A549 (cell line): ENCODE data around the gene SPATA45. TPM values are rescaled to one million over a fixed set of nuclear protein-coding genes. Genes with fewer than 3 reads are reported as not detected.
"Not testable (repeated sequence)": the region's sequence is repeated elsewhere in the genome, so short reads cannot be mapped to it uniquely, and the experiment has no call there.

Source experiments
- ATAC-seq, 2 experiments: fragments of 200-7000 bp in 1 of 2; fragments of >200 bp in 1 of 2; cut with Nextera tagmentation in 1 of 2; cut with Tn5 transposase in 1 of 2; 3 replicates each; pipeline versions ENCODE4 v1.8.0 to v1.9.1; 2018 to 2020; ENCODE audit warnings: mild to moderate bottlenecking in 1 of 2, moderate library complexity in 1 of 2
- CTCF ChIA-PET: fragments of 300-600 bp; sonication (Branson Sonifier 250); formaldehyde crosslinking; extraction: SDS; loops from one replicate; lab custom pipeline; 2021; ENCODE audit warnings: antibody characterized with exemption, inconsistent platforms; lab: Yijun Ruan, JAX
- POLR2A ChIA-PET: fragments of 350-600 bp; formaldehyde crosslinking; extraction: SDS; loops from one replicate; lab custom pipeline; 2021; ENCODE audit warnings: antibody characterized with exemption, inconsistent platforms; lab: Yijun Ruan, JAX
- DNase-seq, 2 experiments: peaks; one replicate each; pipeline versions ENCODE4 v3.0.0 to v3.0.0-alpha.2; 2011 to 2016; ENCODE audit warnings: low read depth in 1 of 2, low spot score in 1 of 2
- FAIRE-seq: peaks from 2 replicates; lab custom pipeline; 2011; peaks lifted over from hg19 to GRCh38; lab: Jason Lieb, UNC
- H3K27ac ChIP-seq, 2 experiments: fragments of >200 bp; sonication (Bioruptor Twin); formaldehyde crosslinking; 3 replicates each; pipeline ENCODE4 v1.5.1; 2016 to 2017
- H3K4me1 ChIP-seq: fragments of >200 bp; sonication (Bioruptor Twin); formaldehyde crosslinking; 3 replicates; pipeline ENCODE4 v1.6.1; 2016
- H3K4me2 ChIP-seq: fragments of >200 bp; sonication (Bioruptor Twin); formaldehyde crosslinking; 3 replicates; pipeline ENCODE4 v1.6.1; 2016
- H3K4me3 ChIP-seq: fragments of >200 bp; sonication (Bioruptor Twin); formaldehyde crosslinking; 3 replicates; pipeline ENCODE4 v1.5.1; 2016
- H3K9me3 ChIP-seq: fragments of >200 bp; sonication (Bioruptor Twin); formaldehyde crosslinking; 3 replicates; pipeline ENCODE4 v1.6.1; 2016
- CBX2 ChIP-seq: fragments of 200-600 bp; sonication (generic); IDR thresholded peaks from 2 replicates; pipeline ENCODE4 v1.6.1; 2016; ENCODE audit warnings: low read depth, mild to moderate bottlenecking, borderline replicate concordance
- CBX8 ChIP-seq: fragments of 200-600 bp; sonication (generic); IDR thresholded peaks from 2 replicates; pipeline ENCODE4 v1.6.1; 2016
- CHD4 ChIP-seq: fragments of 200-600 bp; sonication (generic); IDR thresholded peaks from 2 replicates; pipeline ENCODE4 v1.6.1; 2016; ENCODE audit warnings: antibody characterized with exemption, mild to moderate bottlenecking, borderline replicate concordance
- EHMT2 ChIP-seq: fragments of 200-600 bp; sonication (generic); IDR thresholded peaks from 2 replicates; pipeline ENCODE4 v1.6.1; 2016; ENCODE audit warnings: antibody characterized with exemption, low read depth, mild to moderate bottlenecking, moderate library complexity
- FOXS1 ChIP-seq: fragments of 250-450 bp; sonication (Bioruptor Pico); IDR thresholded peaks from 2 replicates; pipeline ENCODE4 v1.5.0; 2020; ENCODE audit warnings: mild to moderate bottlenecking, moderate library complexity
- GATA3 ChIP-seq: IDR thresholded peaks from 2 replicates; pipeline ENCODE4 v1.6.1; 2012; ENCODE audit warnings: borderline replicate concordance
- HOXB13 ChIP-seq: fragments of 250-450 bp; sonication (Bioruptor Pico); IDR thresholded peaks from 2 replicates; pipeline ENCODE4 v1.5.0; 2020; ENCODE audit warnings: low read depth, mild to moderate bottlenecking, moderate library complexity
- NFE2L2 ChIP-seq: fragments of 150-350 bp; conservative IDR thresholded peaks from 2 replicates; pipeline ENCODE4 v1.6.1; 2014; ENCODE audit warnings: low read length
- NPAS2 ChIP-seq: fragments of 250-450 bp; sonication (Bioruptor Pico); IDR thresholded peaks from 2 replicates; pipeline ENCODE4 v1.8.0; 2022; ENCODE audit warnings: mild to moderate bottlenecking, moderate library complexity, borderline replicate concordance
- POLR2AphosphoS2 ChIP-seq: conservative IDR thresholded peaks from 2 replicates; pipeline ENCODE4 v1.6.1; 2012; ENCODE audit warnings: low read length, improper control_type of control experiment, inconsistent platforms
- SMC3 ChIP-seq: fragments of >200 bp; sonication (Bioruptor Twin); formaldehyde crosslinking; IDR thresholded peaks from 3 replicates; pipeline ENCODE4 v1.6.1; 2018; ENCODE audit warnings: inconsistent platforms
- ZFP36 ChIP-seq: fragments of 450-650 bp; IDR thresholded peaks from 2 replicates; pipeline ENCODE4 v1.6.1; 2014; ENCODE audit warnings: borderline replicate concordance; ENCODE audit not compliant: partially characterized antibody
- ZNF302 ChIP-seq: fragments of 250-450 bp; sonication (Bioruptor Pico); IDR thresholded peaks from 2 replicates; pipeline ENCODE4 v1.9.0; 2021; ENCODE audit warnings: inconsistent platforms, mild to moderate bottlenecking, moderate library complexity
- WGBS: methylation state at CpG from one replicate; pipeline ENCODE4 v1.1.6; 2017; ENCODE audit errors: missing lambda C conversion rate; 5-methylcytosine and 5-hydroxymethylcytosine counted together
- polyA plus RNA-seq, 4 experiments: library from polyadenylated mRNA; depleted of rRNA in 3 of 4; stranded (reverse); fragments of >200 nt; fragmentation: RNase III in 1 of 4; extraction: RNeasy Plus Mini Kit Qiagen cat#74134 plus additional on column Dnase treatment in 1 of 4; gene quantifications; 2 replicates in 3 of 4; 3 replicates in 1 of 4; pipeline ENCODE4 v1.2.3, GENCODE V29; 2011 to 2017
- TF ChIP-seq, protein P1 (sequence below): fragments of 250-450 bp; sonication (Bioruptor Pico); IDR thresholded peaks from 2 replicates; pipeline ENCODE4 v1.5.0; 2021; ENCODE audit warnings: mild to moderate bottlenecking, moderate library complexity, borderline replicate concordance
- TF ChIP-seq, protein P2 (sequence below): IDR thresholded peaks from 2 replicates; pipeline ENCODE4 v1.6.1; 2012
- TF ChIP-seq, protein P3 (sequence below): fragments of 250-450 bp; sonication (Bioruptor Pico); IDR thresholded peaks from 2 replicates; pipeline ENCODE4 v1.5.0; 2020; ENCODE audit warnings: low read depth, mild to moderate bottlenecking, moderate library complexity
- TF ChIP-seq, protein P4 (sequence below): fragments of 450-650 bp; IDR thresholded peaks from 2 replicates; pipeline ENCODE4 v1.6.1; 2014; ENCODE audit warnings: antibody characterized with exemption

SPATA45 gene
- polyA plus RNA-seq, 2 of the 4 experiments (the other 2 are of a cell fraction) = 0.18 TPM; not detected in 1

DNA sequence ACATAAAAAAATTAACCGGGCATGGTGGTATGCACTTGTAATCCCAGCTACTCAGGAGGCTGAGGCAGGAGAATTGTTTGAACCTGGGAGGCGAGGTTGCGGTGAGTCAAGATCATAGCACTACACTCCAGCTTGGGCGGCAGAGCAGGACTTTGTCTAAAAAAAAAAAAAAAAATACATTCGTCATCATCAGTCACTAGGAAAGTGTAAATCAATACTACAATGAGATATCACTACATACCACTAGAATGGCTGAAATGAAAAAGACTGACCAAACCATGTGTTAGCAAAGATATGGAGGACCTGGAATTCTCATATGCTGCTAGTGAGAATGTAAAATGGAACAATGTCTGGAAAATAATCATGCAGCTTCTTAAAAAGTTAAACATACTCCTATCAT, 9.3 kb downstream of the SPATA45 start (continued):
- TF ChIP-seq SMC3 (no peak), CHD4 (no peak), CBX2 (no peak), POLR2AphosphoS2 (no peak), NFE2L2 (no peak)
- TF ChIP-seq, protein P1, sequence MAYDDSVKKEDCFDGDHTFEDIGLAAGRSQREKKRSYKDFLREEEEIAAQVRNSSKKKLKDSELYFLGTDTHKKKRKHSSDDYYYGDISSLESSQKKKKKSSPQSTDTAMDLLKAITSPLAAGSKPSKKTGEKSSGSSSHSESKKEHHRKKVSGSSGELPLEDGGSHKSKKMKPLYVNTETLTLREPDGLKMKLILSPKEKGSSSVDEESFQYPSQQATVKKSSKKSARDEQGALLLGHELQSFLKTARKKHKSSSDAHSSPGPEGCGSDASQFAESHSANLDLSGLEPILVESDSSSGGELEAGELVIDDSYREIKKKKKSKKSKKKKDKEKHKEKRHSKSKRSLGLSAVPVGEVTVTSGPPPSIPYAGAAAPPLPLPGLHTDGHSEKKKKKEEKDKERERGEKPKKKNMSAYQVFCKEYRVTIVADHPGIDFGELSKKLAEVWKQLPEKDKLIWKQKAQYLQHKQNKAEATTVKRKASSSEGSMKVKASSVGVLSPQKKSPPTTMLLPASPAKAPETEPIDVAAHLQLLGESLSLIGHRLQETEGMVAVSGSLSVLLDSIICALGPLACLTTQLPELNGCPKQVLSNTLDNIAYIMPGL = no peak

DNA sequence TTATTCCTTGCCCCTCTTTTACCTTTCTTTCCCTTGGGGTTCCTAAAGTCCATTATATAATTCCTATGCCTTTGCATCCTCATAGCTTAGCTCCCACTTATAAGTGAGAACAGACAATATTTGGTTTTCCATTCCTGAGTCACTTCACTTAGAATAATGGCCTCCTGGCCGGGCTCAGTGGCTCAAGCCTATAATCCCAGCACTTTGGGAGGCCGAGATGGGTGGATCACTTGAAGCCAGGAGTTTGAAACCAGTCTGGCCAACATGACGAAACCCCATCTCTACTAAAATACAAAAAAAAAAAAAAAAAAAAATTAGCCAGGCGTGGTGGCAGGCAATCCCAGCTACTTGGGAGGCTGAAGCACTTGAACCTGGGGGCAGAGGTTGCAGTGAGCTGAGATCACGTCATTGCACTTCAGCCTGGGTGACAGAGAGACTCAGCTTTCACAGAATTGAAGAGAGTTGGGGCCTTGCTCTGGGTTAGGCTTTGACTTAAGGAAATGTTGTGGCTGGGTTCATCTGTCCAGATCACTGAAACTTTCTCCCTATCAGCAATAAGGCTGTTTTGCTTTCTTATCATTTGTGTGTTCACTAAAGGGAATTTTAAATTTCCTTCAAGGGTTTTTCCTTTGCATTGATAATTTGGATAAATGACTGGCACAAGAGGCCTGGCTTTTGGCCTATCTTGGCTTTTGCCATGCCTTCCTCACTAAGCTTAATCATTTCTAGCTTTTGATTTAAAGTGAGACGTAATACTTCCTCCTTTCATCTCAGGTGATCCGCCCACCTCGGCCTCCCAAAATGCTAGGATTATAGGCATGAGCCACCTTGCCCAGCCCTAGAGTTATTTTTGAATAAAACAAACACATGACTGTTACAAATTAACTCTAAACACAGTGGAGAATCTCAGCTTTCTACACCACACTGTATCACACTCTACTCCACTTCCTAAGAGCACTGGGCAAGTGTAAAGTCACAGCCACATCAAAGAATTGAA, 13.9 kb downstream of the SPATA45 start:
- DNase-seq = peak in 1 of 2 experiments; percentile 78
- FAIRE-seq, H3K9me3 ChIP-seq, H3K4me3 ChIP-seq: not testable (repeated sequence)
- peak overlapping the region; percentile 69 for H3K4me2 ChIP-seq
- TF ChIP-seq FOXS1 (CRISPR knock-in tag) = peak; percentile 57; the same call in 1 of the 2 replicates
- TF ChIP-seq HOXB13 (CRISPR knock-in tag) = peak; percentile 56; the same call in 1 of the 2 replicates
- TF ChIP-seq ZNF302 (CRISPR knock-in tag) = peak; percentile 72; the same call in 1 of the 2 replicates
- TF ChIP-seq, protein P2, sequence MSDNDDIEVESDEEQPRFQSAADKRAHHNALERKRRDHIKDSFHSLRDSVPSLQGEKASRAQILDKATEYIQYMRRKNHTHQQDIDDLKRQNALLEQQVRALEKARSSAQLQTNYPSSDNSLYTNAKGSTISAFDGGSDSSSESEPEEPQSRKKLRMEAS = 0 out of 2 replicates have a peak, but pooled peaks have one; percentile 32
- ChIA-PET POLR2A (interaction anchor here (0.5 to 1.6 kb wide), 3 partner anchors 24 to 131 kb away, joined by 4 to 10 read pairs (median 8); partner anchors contain the start of gene FLVCR1), CTCF (interaction anchor here (0.6 to 1.2 kb wide), 3 partner anchors 8 to 97 kb away, joined by 3 to 4 read pairs (median 3); no protein-coding TSS in a partner anchor)
- peak overlapping the region; percentile 61 to 83 for H3K27ac ChIP-seq
- ATAC-seq = peak; percentile 77 to 89; a peak in 5 of 6 replicates
- peaks cover 23% of the 10 kb centered on the region for H3K4me1 ChIP-seq
- 38% methylated on average over 7 of the region's 8 CpGs for WGBS

DNA sequence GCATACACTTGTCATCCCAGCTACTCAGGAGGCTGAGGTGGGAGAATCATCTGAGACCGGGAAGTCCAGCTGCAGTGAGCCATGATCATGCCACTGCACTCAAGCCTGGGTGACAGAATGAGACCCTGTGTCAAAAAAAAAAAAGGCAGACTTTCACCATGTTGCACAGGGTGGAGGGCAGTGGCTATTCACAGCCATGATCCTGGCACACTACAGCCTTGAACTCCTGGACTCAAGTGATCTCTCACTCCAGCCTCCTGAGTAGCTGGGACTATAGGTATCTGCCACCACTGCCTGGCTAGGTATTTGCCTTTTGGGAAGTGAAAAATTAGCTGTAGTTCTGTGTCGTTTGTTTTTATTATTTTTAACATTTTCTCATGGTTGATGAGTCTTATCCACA, 19.1 kb downstream of the SPATA45 start:
- no peak for TF ChIP-seq ZFP36
- TF ChIP-seq GATA3 = no peak
- no peak for TF ChIP-seq NPAS2 (CRISPR knock-in tag)
- TF ChIP-seq, protein P3, sequence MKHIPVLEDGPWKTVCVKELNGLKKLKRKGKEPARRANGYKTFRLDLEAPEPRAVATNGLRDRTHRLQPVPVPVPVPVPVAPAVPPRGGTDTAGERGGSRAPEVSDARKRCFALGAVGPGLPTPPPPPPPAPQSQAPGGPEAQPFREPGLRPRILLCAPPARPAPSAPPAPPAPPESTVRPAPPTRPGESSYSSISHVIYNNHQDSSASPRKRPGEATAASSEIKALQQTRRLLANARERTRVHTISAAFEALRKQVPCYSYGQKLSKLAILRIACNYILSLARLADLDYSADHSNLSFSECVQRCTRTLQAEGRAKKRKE (CRISPR knock-in tag) = no peak
- no peak for TF ChIP-seq CBX8
- TF ChIP-seq, protein P4, sequence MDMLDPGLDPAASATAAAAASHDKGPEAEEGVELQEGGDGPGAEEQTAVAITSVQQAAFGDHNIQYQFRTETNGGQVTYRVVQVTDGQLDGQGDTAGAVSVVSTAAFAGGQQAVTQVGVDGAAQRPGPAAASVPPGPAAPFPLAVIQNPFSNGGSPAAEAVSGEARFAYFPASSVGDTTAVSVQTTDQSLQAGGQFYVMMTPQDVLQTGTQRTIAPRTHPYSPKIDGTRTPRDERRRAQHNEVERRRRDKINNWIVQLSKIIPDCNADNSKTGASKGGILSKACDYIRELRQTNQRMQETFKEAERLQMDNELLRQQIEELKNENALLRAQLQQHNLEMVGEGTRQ = no peak
- no peak for TF ChIP-seq EHMT2
- WGBS = 47% methylated on average over 2 of the region's 2 CpGs
- peaks cover 24% of the 10 kb centered on the region for H3K9me3 ChIP-seq
- DNase-seq = no peak
- no peak overlapping the region; a peak in 1 of 6 replicates for H3K27ac ChIP-seq
- H3K4me3 ChIP-seq = no peak overlapping the region
- 0 out of 3 replicates have a peak overlapping the region, but pooled peaks have one; percentile 33 for H3K4me2 ChIP-seq
- peak in 1 of 2 experiments; percentile 15; a peak in 2 of 6 replicates for ATAC-seq
- ChIA-PET POLR2A (no interaction called here), CTCF (interaction anchor here (0.9 to 1.1 kb wide), 2 partner anchors 13 to 17 kb away, joined by 3 to 4 read pairs; no protein-coding TSS in a partner anchor)
- H3K4me1 ChIP-seq = peaks cover 16% of the 10 kb centered on the region
- FAIRE-seq = no peak
